AG04449 (cell line): ENCODE data around the gene CHKA.

ENCODE experiments used
- CTCF ChIA-PET: fragments of 350-600 bp; formaldehyde crosslinking; extraction: SDS; loops from one replicate; lab custom pipeline; 2021; ENCODE audit warnings: antibody characterized with exemption; lab: Yijun Ruan, JAX
- POLR2A ChIA-PET: fragments of 400-600, 350-600 bp; formaldehyde crosslinking; extraction: SDS; loops from one replicate; lab custom pipeline; 2020; ENCODE audit warnings: antibody characterized with exemption, inconsistent platforms; lab: Yijun Ruan, JAX
- DNase-seq: peaks from one replicate; pipeline ENCODE4 v3.0.0-alpha.2; 2010; ENCODE audit warnings: low read depth, low spot score
- H3K4me3 ChIP-seq: 2 replicates; pipeline ENCODE4 v1.5.1; 2011; ENCODE audit warnings: low read depth, mild to moderate bottlenecking, control low read depth, low read length
- TF ChIP-seq, protein P1 (sequence below): IDR thresholded peaks from one replicate; pipeline ENCODE4 v1.5.1; 2011; ENCODE audit warnings: mild to moderate bottlenecking, moderate library complexity, low read length, control low read depth, inconsistent platforms; ENCODE audit not compliant: insufficient read depth; ENCODE audit errors: missing control alignments

Gene CHKA

DNA sequence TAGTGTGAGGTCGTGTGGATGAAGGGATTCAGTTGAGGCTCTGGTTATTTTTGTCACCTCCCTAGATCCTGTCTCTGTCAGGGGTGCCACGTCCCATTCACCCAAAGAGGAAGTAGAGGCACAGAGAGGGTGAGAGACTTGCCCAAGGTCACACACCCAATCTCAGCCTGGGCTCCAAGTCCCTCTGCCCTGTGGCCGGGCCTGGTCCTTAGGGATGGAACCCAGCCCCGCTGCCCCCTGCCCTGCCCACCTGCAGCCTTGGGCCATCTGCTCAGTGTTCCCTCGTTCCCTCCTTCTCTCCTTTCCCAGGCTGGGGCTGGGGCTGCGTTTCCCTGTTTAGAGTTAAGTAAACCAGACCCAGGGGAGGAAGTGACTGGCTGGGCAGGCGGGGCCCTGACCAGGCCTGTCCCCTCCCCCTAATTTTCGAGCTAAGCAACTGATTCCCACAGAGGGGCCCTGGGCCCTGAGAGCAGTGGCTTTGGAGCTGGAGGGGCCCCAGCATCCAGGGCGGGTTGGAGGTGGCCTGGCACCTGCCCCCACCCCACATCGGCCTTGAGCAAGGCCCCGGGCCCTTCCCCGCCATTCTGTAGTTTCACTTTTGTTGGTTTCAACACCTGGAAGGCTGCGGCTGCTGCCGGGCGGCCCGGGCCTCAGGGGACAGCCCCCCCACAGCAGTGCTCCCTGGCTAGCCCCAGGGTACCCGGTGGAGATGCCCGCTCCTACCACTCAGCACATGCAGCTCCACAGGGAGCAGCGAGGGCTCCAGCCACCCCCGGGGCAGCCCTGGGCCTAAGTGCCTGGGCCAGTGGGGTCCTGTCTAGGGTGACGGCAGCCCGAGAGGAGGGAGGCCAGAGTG, 80.9 kb downstream of the CHKA start:
- ChIA-PET POLR2A (interaction anchor here (1.1 to 1.7 kb wide), 4 partner anchors 10 to 172 kb away, joined by 3 to 9 read pairs (median 4); partner anchors contain the start of gene ALDH3B1), CTCF (interaction anchor here (0.8 to 1.0 kb wide), 2 partner anchors 164 to 168 kb away, joined by 3 read pairs; no protein-coding TSS in a partner anchor)
- TF ChIP-seq, protein P1, sequence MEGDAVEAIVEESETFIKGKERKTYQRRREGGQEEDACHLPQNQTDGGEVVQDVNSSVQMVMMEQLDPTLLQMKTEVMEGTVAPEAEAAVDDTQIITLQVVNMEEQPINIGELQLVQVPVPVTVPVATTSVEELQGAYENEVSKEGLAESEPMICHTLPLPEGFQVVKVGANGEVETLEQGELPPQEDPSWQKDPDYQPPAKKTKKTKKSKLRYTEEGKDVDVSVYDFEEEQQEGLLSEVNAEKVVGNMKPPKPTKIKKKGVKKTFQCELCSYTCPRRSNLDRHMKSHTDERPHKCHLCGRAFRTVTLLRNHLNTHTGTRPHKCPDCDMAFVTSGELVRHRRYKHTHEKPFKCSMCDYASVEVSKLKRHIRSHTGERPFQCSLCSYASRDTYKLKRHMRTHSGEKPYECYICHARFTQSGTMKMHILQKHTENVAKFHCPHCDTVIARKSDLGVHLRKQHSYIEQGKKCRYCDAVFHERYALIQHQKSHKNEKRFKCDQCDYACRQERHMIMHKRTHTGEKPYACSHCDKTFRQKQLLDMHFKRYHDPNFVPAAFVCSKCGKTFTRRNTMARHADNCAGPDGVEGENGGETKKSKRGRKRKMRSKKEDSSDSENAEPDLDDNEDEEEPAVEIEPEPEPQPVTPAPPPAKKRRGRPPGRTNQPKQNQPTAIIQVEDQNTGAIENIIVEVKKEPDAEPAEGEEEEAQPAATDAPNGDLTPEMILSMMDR: no peak
- peak; percentile 28 for DNase-seq
- peak overlapping the region; percentile 73 for H3K4me3 ChIP-seq

DNA sequence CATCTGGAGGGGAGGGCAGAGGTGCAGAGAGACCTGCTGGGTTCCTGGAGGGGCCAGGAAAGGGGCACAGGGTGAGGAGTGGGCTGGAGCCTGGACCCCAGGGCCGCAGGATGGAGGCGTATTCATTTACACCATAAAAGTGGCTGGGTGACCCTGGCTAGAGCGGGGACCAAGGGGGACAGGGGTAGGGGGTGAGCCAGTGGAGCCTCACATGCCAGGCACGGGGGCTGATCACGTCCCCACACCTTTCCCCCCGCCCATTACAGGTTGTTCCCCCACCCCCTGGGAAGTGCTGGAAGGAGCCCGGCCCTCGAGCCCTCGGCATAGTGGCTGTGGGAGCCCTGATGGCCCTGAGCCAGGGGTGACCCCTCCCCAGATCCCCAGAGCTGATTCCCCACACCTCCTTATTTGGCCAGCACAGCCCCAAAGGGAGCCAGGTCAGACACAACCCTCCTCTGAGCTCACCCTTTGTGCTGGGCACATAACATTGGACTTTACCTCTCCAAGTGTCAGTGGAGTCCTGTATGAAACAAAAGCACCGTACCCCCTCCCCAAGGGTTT, 81.6 kb downstream of the CHKA start:
- no peak for DNase-seq
- TF ChIP-seq, protein P1: no peak
- ChIA-PET POLR2A (interaction anchor here (0.7 to 1.6 kb wide), 5 partner anchors 10 to 173 kb away, joined by 3 to 9 read pairs (median 5); partner anchors contain the start of gene ALDH3B1), CTCF (interaction anchor here (0.8 to 1.0 kb wide), 3 partner anchors 9 to 169 kb away, joined by 3 read pairs; partner anchors contain the start of gene NDUFS8)
- peak overlapping the region; percentile 73 for H3K4me3 ChIP-seq

DNA sequence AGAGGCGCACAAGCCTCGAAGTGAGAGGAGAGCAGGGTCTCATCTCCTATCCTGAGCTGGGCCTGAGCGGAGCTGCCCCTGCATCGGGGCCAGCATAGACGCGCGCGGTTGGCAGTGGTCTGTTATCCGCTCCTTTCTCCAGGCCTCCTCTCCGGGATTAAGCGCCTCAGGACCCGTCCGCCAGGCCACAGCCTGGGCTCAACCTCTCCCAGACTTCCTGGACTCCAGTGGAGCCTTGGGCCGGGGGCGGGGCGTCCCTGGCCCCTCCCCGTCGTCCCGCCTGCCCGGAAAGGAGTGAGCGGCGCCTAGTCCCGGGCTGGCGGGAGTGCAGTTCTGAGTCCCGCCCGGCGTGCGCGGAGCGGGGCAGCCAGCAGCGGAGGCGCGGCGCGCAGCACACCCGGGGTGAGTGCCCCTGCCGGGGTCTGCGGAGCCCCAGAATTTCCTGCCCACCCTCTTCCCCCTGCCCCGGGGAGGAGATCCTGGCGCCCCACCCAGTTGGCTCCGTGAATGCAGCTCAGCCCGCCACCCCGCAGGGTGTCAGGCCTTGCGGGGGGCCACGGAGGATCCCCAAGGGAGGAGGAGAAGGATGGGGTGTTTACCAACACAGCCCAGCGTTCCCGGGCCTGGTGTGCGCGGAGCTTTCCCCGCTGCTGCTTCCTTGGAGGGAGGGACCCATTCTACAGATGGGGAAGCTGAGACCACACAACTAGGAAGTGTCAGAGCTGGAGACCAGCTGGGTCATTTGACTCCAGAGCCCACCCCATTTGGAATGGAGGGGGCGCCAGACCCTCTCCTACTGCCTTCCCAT, 82.3 kb downstream of the CHKA start, which contains the start of gene TCIRG1:
TSS of gene TCIRG1 (plus strand) at position 308 of the 808 bp plus-strand sequence. CDS start 2,247 bp downstream, outside the sequence.
- no peak for DNase-seq
- TF ChIP-seq, protein P1: no peak
- POLR2A ChIA-PET: interaction anchor here (0.7 to 2.0 kb wide), 4 partner anchors 10 to 28 kb away, joined by 3 to 5 read pairs (median 5); partner anchors contain the start of gene ALDH3B1
- H3K4me3 ChIP-seq: peak within 1 kb of the TSS; percentile 73
- CTCF ChIA-PET: interaction anchor here (0.8 to 2.3 kb wide), 3 partner anchors 8 to 167 kb away, joined by 3 to 5 read pairs (median 4); partner anchors contain the start of gene NDUFS8

DNA sequence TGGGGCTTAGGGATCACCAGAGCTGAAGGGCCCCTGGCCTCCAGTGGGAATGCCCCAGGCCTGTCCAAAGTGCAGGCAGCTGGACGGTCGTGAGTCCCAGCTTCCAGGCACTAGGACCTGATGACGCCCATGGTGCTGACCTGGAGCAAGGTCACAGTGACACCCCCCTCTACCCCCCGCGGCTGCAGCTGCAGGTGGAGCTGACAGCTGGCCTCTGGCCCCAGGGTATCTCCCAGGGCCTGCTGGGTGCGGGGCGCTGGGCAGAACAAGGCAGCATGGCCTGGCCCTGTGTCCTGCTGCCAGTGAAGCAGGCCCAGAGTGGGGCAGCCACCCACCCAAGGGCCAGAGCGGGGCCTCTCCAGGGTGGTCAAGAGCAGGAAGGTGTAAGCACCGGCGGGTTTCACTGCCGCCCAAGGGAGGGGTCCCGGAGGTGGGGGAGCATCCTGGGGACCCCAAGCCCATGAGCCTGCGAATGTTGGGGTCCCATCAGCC, 82.9 kb downstream of the CHKA start:
- no peak for DNase-seq
- peak overlapping the region; percentile 73 for H3K4me3 ChIP-seq
- TF ChIP-seq, protein P1: no peak
- ChIA-PET CTCF (interaction anchor here (1.1 to 2.3 kb wide), 3 partner anchors 18 to 168 kb away, joined by 3 to 5 read pairs (median 4); partner anchors contain the start of gene ALDH3B1), POLR2A (interaction anchor here (1.4 to 2.0 kb wide), 2 partner anchors 9 to 28 kb away, joined by 5 read pairs; partner anchors contain the start of gene ALDH3B1)

DNA sequence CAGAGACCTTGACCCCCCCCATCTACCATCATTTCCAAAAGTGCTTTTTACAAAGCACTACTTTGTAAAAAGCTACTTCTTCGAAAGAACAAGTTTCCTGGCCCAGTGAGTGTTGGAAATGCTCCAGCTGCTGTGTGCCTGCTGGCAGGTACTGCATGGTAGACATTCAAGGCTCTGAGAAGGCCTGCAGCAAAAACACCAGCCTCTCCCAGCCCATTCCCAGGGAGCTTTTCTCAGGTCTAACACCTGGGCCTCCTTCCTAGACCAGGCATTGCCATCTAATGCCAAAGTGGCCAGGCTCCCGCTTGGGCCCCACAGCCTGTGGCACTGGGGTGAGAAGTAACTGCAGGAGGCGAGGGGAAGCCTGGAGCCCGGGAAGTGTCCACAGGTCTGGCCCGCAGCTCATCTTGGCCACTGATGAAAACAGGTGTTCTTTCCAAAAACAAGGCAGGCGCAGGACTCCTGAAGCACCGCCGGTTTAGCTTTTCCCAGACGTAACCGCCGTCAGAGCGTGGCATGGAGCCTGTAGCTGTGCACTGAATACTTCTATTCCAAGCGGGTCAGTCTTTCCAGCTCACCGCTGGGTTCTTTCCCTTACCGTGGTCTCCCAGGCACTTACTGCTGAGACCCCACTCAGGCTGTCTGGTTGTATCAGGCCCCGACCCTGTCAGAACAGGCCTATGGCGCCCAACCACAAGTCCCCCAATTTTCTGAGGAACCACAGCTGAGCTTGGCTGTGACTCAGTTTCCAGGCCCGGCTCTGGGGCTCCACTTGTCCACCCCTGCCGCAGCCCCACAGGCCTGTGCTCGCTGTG, 83.6 kb downstream of the CHKA start:
- TF ChIP-seq, protein P1: no peak
- no peak overlapping the region for H3K4me3 ChIP-seq
- ChIA-PET CTCF (interaction anchor here (0.7 to 2.3 kb wide), 6 partner anchors 15 to 171 kb away, joined by 3 to 5 read pairs (median 4); partner anchors contain the start of gene ALDH3B1), POLR2A (interaction anchor here (0.5 to 2.0 kb wide), 2 partner anchors 14 to 27 kb away, joined by 3 to 5 read pairs; partner anchors contain the start of gene ALDH3B1)
- no peak for DNase-seq
